B cell (primary cell): ENCODE measurements around the gene ZDHHC21. TPM values are rescaled to one million over a fixed set of nuclear protein-coding genes. Genes with fewer than 3 reads are reported as not detected.

ENCODE experiments used
- ATAC-seq: fragments of 200-7000 bp; cut with Tn5 transposase; one replicate; pipeline ENCODE4 v1.10.0; 2021; ENCODE audit warnings: low read depth, mild to moderate bottlenecking, moderate number of reproducible peaks, moderate library complexity
- CTCF ChIA-PET: fragments of 350-600 bp; sonication (Branson Sonifier 250); formaldehyde crosslinking; loops from one replicate; lab custom pipeline; 2021; ENCODE audit warnings: antibody characterized with exemption, inconsistent platforms; lab: Charles Lee
- POLR2A ChIA-PET: fragments of 350-600 bp; sonication (Branson Sonifier 250); formaldehyde crosslinking; loops from one replicate; lab custom pipeline; 2021; ENCODE audit warnings: antibody characterized with exemption; lab: Charles Lee
- DNase-seq: peaks from one replicate; pipeline ENCODE4 v3.0.0; 2013
- H2AFZ ChIP-seq: 2 replicates; pipeline ENCODE4 v1.6.1; 2012; ENCODE audit warnings: mild to moderate bottlenecking, low read depth, low read length; ENCODE audit not compliant: insufficient read depth, poor library complexity, severe bottlenecking
- H3K27ac ChIP-seq, 2 donors: 1 replicate in 1 of 2; 2 replicates in 1 of 2; pipeline ENCODE4 v1.5.1; 2012 to 2013; ENCODE audit warnings: low read length in 2 of 2, mild to moderate bottlenecking in 2 of 2, moderate library complexity in 1 of 2
- H3K27me3 ChIP-seq, 4 experiments: fragments of 200-600 bp in 1 of 4; sonication (generic) in 1 of 4; replicated peaks in 1 of 4; 1 replicate in 2 of 4; 2 replicates in 2 of 4; pipeline versions ENCODE4 v1.6.1 to v1.7.0; 2013 to 2016; ENCODE audit warnings: low read length in 3 of 4, mild to moderate bottlenecking in 2 of 4, mixed read lengths in 1 of 4, moderate library complexity in 1 of 4; ENCODE audit not compliant: insufficient read depth in 4 of 4, control insufficient read depth in 3 of 4; ENCODE audit errors: control extremely low read depth in 1 of 4
- H3K36me3 ChIP-seq, 2 experiments: replicated peaks in 1 of 2; 1 replicate in 1 of 2; 2 replicates in 1 of 2; pipeline versions ENCODE4 v1.6.1 to v1.7.1; 2013; ENCODE audit warnings: low read length in 1 of 2; ENCODE audit not compliant: insufficient read depth in 2 of 2, control insufficient read depth in 1 of 2; ENCODE audit errors: control extremely low read depth in 1 of 2, extremely low read depth in 1 of 2
- H3K4me1 ChIP-seq, 2 donors: fragments of 200-600 bp in 1 of 2; sonication (generic) in 1 of 2; 1 replicate in 1 of 2; 2 replicates in 1 of 2; pipeline versions ENCODE4 v1.5.1 to v1.6.1; 2013 to 2017; ENCODE audit warnings: low read length in 2 of 2; ENCODE audit not compliant: control insufficient read depth in 2 of 2, insufficient read depth in 2 of 2
- H3K4me2 ChIP-seq: replicated peaks from 2 replicates; pipeline ENCODE3; 2012; ENCODE audit warnings: mild to moderate bottlenecking, low read depth, low read length; ENCODE audit not compliant: poor library complexity, severe bottlenecking
- H3K4me3 ChIP-seq, 5 experiments: fragments of 200-600 bp in 1 of 5; sonication (generic) in 1 of 5; 1 replicate in 3 of 5; 2 replicates in 2 of 5; pipeline versions ENCODE4 v1.5.1 to v1.7.0; 2011 to 2016; ENCODE audit warnings: low read length in 4 of 5, mild to moderate bottlenecking in 4 of 5, low read depth in 2 of 5, control low read depth in 1 of 5, moderate library complexity in 1 of 5; ENCODE audit not compliant: insufficient read depth in 1 of 5; ENCODE audit errors: control extremely low read depth in 1 of 5, extremely low read depth in 1 of 5
- H3K79me2 ChIP-seq: fragments of 200-600 bp; sonication (generic); one replicate; pipeline ENCODE4 v1.6.0; 2016; ENCODE audit warnings: low read length; ENCODE audit not compliant: control insufficient read depth, insufficient read depth
- H3K9ac ChIP-seq: fragments of 200-600 bp; sonication (generic); 2 replicates; pipeline ENCODE4 v1.6.1; 2017; ENCODE audit warnings: mild to moderate bottlenecking, low read length, moderate library complexity
- H3K9me3 ChIP-seq, 3 donors: one replicate each; pipeline versions ENCODE4 v1.6.1 to v1.7.1; 2013; ENCODE audit warnings: low read length in 2 of 3; ENCODE audit not compliant: control insufficient read depth in 2 of 3, insufficient read depth in 1 of 3; ENCODE audit errors: control extremely low read depth in 1 of 3
- H4K20me1 ChIP-seq: 2 replicates; pipeline ENCODE4 v1.6.0; 2012; ENCODE audit warnings: mild to moderate bottlenecking, low read length; ENCODE audit not compliant: insufficient read depth, control insufficient read depth, poor library complexity, severe bottlenecking
- H3K27ac Mint-ChIP-seq: one replicate; pipeline ENCODE4 v1.8.0; 2021; ENCODE audit warnings: mixed read lengths
- H3K27me3 Mint-ChIP-seq: one replicate; pipeline ENCODE4 v1.8.0; 2021; ENCODE audit warnings: mixed read lengths
- H3K4me1 Mint-ChIP-seq: one replicate; pipeline ENCODE4 v1.8.0; 2021; ENCODE audit warnings: mixed read lengths
- H3K4me3 Mint-ChIP-seq: one replicate; pipeline ENCODE4 v1.8.0; 2021; ENCODE audit warnings: mixed read lengths
- H3K9me3 Mint-ChIP-seq: one replicate; pipeline ENCODE4 v1.8.0; 2022; ENCODE audit warnings: mixed read lengths; ENCODE audit not compliant: insufficient read depth
- EZH2 ChIP-seq: IDR thresholded peaks from 2 replicates; pipeline ENCODE4 v1.6.1; 2012; ENCODE audit warnings: borderline replicate concordance, low read depth, mild to moderate bottlenecking, moderate library complexity, low read length; ENCODE audit not compliant: insufficient read depth, poor library complexity, severe bottlenecking
- WGBS: methylation state at CpG from one replicate; pipeline ENCODE4 v1.1.5; 2013; ENCODE audit warnings: missing lambda C conversion rate; ENCODE audit not compliant: insufficient coverage; 5-methylcytosine and 5-hydroxymethylcytosine counted together
- intact Hi-C: fragments of 100-400 bp; cut with micrococcal nuclease; formaldehyde crosslinking; loops from one replicate; pipeline ENCODE4 v1.10.0; 2022
- polyA plus RNA-seq: library from polyadenylated mRNA; depleted of rRNA; stranded (reverse); fragments of >200 nt; gene quantifications from 2 replicates; pipeline ENCODE4 v1.2.3, GENCODE V29; 2012
- total RNA-seq, 2 donors: library from RNA; stranded (reverse); fragments of 120-200 nt in 1 of 2; gene quantifications; 1 replicate in 1 of 2; 2 replicates in 1 of 2; pipeline versions ENCODE4 v1.2.3 to v1.2.4, GENCODE V29; 2013 to 2022
- TF ChIP-seq, protein P1 (sequence below): fragments of 200-600 bp; IDR thresholded peaks from one replicate; pipeline ENCODE4 v1.8.0; 2022; ENCODE audit warnings: antibody characterized with exemption, mild to moderate bottlenecking

The ZDHHC21 gene
- total and polyA plus RNA-seq, 2 donors (not counting 1 experiment from before 2014, with no cell fraction given) = 10.3 to 39.7 TPM

- Histone ChIP-seq H3K9me3 (peaks cover 0 to 2% (median 0%) of the 10 kb centered on the region in 3 donors), H3K4me1 (no peaks in the 10 kb centered on the region), H3K4me3 (no peak overlapping the region), H3K9ac (no peak overlapping the region), H4K20me1 (no peaks in the 10 kb centered on the region), H2AFZ (no peak overlapping the region), H3K79me2 (no peaks in the 10 kb centered on the region), H3K27ac (no peak overlapping the region), H3K36me3 (peaks cover 0 to 29% of the 10 kb centered on the region in 2 experiments), H3K4me2 (no peak overlapping the region), H3K27me3 (no peaks in the 10 kb centered on the region)
- WGBS = no CpG with 5 or more reads among the region's 3 CpGs
- no peak for TF ChIP-seq EZH2
- TF ChIP-seq, protein P1, sequence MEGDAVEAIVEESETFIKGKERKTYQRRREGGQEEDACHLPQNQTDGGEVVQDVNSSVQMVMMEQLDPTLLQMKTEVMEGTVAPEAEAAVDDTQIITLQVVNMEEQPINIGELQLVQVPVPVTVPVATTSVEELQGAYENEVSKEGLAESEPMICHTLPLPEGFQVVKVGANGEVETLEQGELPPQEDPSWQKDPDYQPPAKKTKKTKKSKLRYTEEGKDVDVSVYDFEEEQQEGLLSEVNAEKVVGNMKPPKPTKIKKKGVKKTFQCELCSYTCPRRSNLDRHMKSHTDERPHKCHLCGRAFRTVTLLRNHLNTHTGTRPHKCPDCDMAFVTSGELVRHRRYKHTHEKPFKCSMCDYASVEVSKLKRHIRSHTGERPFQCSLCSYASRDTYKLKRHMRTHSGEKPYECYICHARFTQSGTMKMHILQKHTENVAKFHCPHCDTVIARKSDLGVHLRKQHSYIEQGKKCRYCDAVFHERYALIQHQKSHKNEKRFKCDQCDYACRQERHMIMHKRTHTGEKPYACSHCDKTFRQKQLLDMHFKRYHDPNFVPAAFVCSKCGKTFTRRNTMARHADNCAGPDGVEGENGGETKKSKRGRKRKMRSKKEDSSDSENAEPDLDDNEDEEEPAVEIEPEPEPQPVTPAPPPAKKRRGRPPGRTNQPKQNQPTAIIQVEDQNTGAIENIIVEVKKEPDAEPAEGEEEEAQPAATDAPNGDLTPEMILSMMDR = no peak
- H3K9me3 Mint-ChIP-seq = no peaks in the 10 kb centered on the region
- DNase-seq = no peak
- no peak overlapping the region for H3K27ac Mint-ChIP-seq
- no peaks in the 10 kb centered on the region for H3K27me3 Mint-ChIP-seq
- ChIA-PET CTCF (interaction anchor here (0.7 to 2.2 kb wide), 5 partner anchors 9 to 106 kb away, joined by 3 to 13 read pairs (median 7); partner anchors contain the start of gene ZDHHC21), POLR2A (no interaction called here)
- no peak for ATAC-seq
- H3K4me1 Mint-ChIP-seq = no peaks in the 10 kb centered on the region
- intact Hi-C loops = no loop called here
- H3K4me3 Mint-ChIP-seq = no peak overlapping the region
Measured at GRCh38 chr9:14662060-14662453, 31.2 kb downstream of the ZDHHC21 start.

DNA sequence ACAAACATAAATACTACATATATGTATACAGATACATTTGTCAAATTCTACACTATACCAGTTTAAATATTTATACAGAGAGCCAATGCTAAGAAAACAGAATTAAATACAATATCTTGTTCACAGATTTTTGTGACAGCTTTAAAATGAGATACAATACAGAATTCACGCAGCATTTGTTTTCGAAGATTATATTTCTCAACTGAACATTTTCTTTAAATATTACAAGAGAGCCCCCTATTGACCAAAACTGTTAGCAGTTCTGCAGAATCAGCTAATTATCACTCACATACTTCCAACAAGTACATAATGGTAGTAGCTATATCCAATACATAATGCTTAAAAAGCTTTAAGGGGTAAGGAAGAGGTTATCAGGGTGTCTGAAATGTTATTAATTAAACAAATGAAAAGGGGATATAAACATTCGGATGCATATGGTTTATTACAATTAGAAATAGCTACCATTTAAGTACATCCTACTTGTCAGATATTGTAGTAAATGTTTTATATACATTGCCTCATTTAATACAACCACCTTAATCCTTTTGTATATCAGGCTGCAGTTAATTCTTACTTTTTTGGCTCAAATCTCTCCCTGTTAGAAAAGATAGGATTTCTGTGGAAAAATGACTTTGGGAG, 31.7 kb downstream of the ZDHHC21 start:
- no peak overlapping the region for H3K4me3 Mint-ChIP-seq
- H3K4me1 Mint-ChIP-seq = no peaks in the 10 kb centered on the region
- H3K4me1 ChIP-seq = no peaks in the 10 kb centered on the region
- H3K9me3 ChIP-seq = peaks cover 0 to 2% (median 2%) of the 10 kb centered on the region in 3 donors
- H3K4me3 ChIP-seq = no peak overlapping the region
- TF ChIP-seq EZH2 = no peak
- TF ChIP-seq, protein P1 = peak; percentile 60
- H3K27ac Mint-ChIP-seq = no peak overlapping the region
- ATAC-seq = no peak
- WGBS = no CpG with 5 or more reads among the region's 3 CpGs
- no peak overlapping the region for H2AFZ ChIP-seq
- no peak overlapping the region for H3K27ac ChIP-seq
- no peaks in the 10 kb centered on the region for H3K9me3 Mint-ChIP-seq
- H4K20me1 ChIP-seq = no peaks in the 10 kb centered on the region
- peaks cover 0 to 34% of the 10 kb centered on the region in 2 experiments for H3K36me3 ChIP-seq
- H3K9ac ChIP-seq = no peak overlapping the region
- ChIA-PET CTCF (interaction anchor here (0.6 to 2.2 kb wide), 7 partner anchors 9 to 106 kb away, joined by 3 to 13 read pairs (median 6); partner anchors contain the start of gene ZDHHC21), POLR2A (no interaction called here)
- intact Hi-C loops = no loop called here
- H3K27me3 Mint-ChIP-seq = no peaks in the 10 kb centered on the region
- no peaks in the 10 kb centered on the region for H3K79me2 ChIP-seq
- no peak overlapping the region for H3K4me2 ChIP-seq
- DNase-seq = peak; percentile 14
- H3K27me3 ChIP-seq = no peaks in the 10 kb centered on the region
